ENCODE data around the gene MARCHF3. TPM values are rescaled to one million over a fixed set of nuclear protein-coding genes. Genes with fewer than 3 reads are reported as not detected.
"Not testable (repeated sequence)": the region's sequence is repeated elsewhere in the genome, so short reads cannot be mapped to it uniquely, and the experiment has no call there.

MARCHF3 gene
- total RNA-seq, 1 experiment from 2014 or later, result 16.1 TPM

- H3K36me3 Mint-ChIP-seq, result peaks cover 57% of the 10 kb centered on the region
- ATAC-seq (no peak), DNase-seq (ENCODE audit: low spot score) (no peak)
- H3K9me3 Mint-ChIP-seq, result peaks cover 43% of the 10 kb centered on the region
- ChIA-PET CTCF (no interaction called here), POLR2A (no interaction called here)
- no peak for TF ChIP-seq ZNF219 (CRISPR knock-in tag; IDR thresholded peaks at IDR 0.05; ENCODE audit: borderline replicate concordance)
- TF ChIP-seq OVOL2 (CRISPR knock-in tag; IDR thresholded peaks at IDR 0.05; ENCODE audit: borderline replicate concordance), result no peak
- no peak for TF ChIP-seq SOX15 (CRISPR knock-in tag; IDR thresholded peaks at IDR 0.05)
- no peak for TF ChIP-seq ZSCAN18 (CRISPR knock-in tag; IDR thresholded peaks at IDR 0.05)
- TF ChIP-seq JAZF1 (CRISPR knock-in tag; IDR thresholded peaks at IDR 0.05), result no peak
- no peak for TF ChIP-seq ZMAT4 (CRISPR knock-in tag; IDR thresholded peaks at IDR 0.05)
- no peak for TF ChIP-seq NFE2L1 (CRISPR knock-in tag; IDR thresholded peaks at IDR 0.05)
- TF ChIP-seq AFF4 (CRISPR knock-in tag; IDR thresholded peaks at IDR 0.05; ENCODE audit: borderline replicate concordance), result no peak
- TF ChIP-seq ZNF263 (CRISPR knock-in tag; IDR thresholded peaks at IDR 0.05; ENCODE audit: low read depth), result no peak
- peaks cover 5% of the 10 kb centered on the region for H3K27me3 Mint-ChIP-seq (ENCODE audit: low read depth)
- H3K27ac Mint-ChIP-seq, result no peak overlapping the region
- peaks cover 6% of the 10 kb centered on the region for H3K4me1 Mint-ChIP-seq
- no peak overlapping the region for H3K4me3 Mint-ChIP-seq
These were observed 120.5 kb downstream of the MARCHF3 start for GRCh38 chr5:126909856-126910255.

GRCh38 chr5:126904407-126904806 lies 126.0 kb downstream of the MARCHF3 start:
- H3K27ac Mint-ChIP-seq, H3K4me3 Mint-ChIP-seq: not testable (repeated sequence)
- peaks cover 38% of the 10 kb centered on the region for H3K36me3 Mint-ChIP-seq

GRCh38 chr5:126900796-126901195 lies 129.6 kb downstream of the MARCHF3 start:
- ChIA-PET POLR2A (no interaction called here), CTCF (no interaction called here)
- Mint-ChIP-seq H3K27me3 (ENCODE audit: low read depth) (no peaks in the 10 kb centered on the region), H3K36me3 (peaks cover 18% of the 10 kb centered on the region), H3K4me1 (peaks cover 32% of the 10 kb centered on the region), H3K9me3 (peaks cover 10% of the 10 kb centered on the region; the same call in 1 of the 2 replicates), H3K4me3 (no peak overlapping the region), H3K27ac (no peak overlapping the region)
- ATAC-seq (no peak), DNase-seq (ENCODE audit: low spot score) (no peak)
- no peak for TF ChIP-seq ATF2 (CRISPR knock-in tag; IDR thresholded peaks at IDR 0.05; ENCODE audit: borderline replicate concordance, low read depth)

More at GRCh38 chr5:126904407-126904806, 126.0 kb downstream of the MARCHF3 start:
- ATAC-seq; POLR2A ChIA-PET; DNase-seq (ENCODE audit: low spot score); H3K27me3 Mint-ChIP-seq (ENCODE audit: low read depth); CTCF ChIA-PET: not testable (repeated sequence)
- Mint-ChIP-seq H3K4me1 (peaks cover 13% of the 10 kb centered on the region), H3K9me3 (peaks cover 22% of the 10 kb centered on the region)

GRCh38 chr5:126899476-126899875 lies 130.9 kb downstream of the MARCHF3 start:
- DNase-seq (ENCODE audit: low spot score), result no peak
- no peak for ATAC-seq
- Mint-ChIP-seq H3K27me3 (ENCODE audit: low read depth) (no peaks in the 10 kb centered on the region), H3K36me3 (peaks cover 26% of the 10 kb centered on the region), H3K27ac (peak overlapping the region; percentile 34; the same call in 1 of the 2 replicates), H3K4me1 (peaks cover 38% of the 10 kb centered on the region), H3K4me3 (no peak overlapping the region), H3K9me3 (peaks cover 18% of the 10 kb centered on the region)
- CTCF ChIA-PET, result no interaction called here
- POLR2A ChIA-PET, result no interaction called here
- no peak for TF ChIP-seq ATF2 (CRISPR knock-in tag; IDR thresholded peaks at IDR 0.05; ENCODE audit: borderline replicate concordance, low read depth)
- no peak for TF ChIP-seq NR1H2 (CRISPR knock-in tag; IDR thresholded peaks at IDR 0.05)
- TF ChIP-seq ZNF219 (CRISPR knock-in tag; IDR thresholded peaks at IDR 0.05; ENCODE audit: borderline replicate concordance), result no peak
- TF ChIP-seq TCF7 (CRISPR knock-in tag; IDR thresholded peaks at IDR 0.05; ENCODE audit: low read depth), result no peak
- TF ChIP-seq ATF6 (CRISPR knock-in tag; IDR thresholded peaks at IDR 0.05), result no peak
- TF ChIP-seq HMGA2 (CRISPR knock-in tag; IDR thresholded peaks at IDR 0.05), result no peak
- TF ChIP-seq RORB (CRISPR knock-in tag; IDR thresholded peaks at IDR 0.05), result no peak
- no peak for TF ChIP-seq ESRRA (CRISPR knock-in tag; IDR thresholded peaks at IDR 0.05; ENCODE audit: borderline replicate concordance)
- TF ChIP-seq ZBTB21 (CRISPR knock-in tag; IDR thresholded peaks at IDR 0.05; ENCODE audit: borderline replicate concordance), result no peak

Measured in WTC11 (cell line).